HG02571 (cell line): ENCODE data around the gene SCRN2.

ENCODE experiments used
- ATAC-seq: cut with Tn5 transposase; IDR thresholded peaks from one replicate; pipeline ENCODE4 v1.9.1; 2021; ENCODE audit warnings: mild to moderate bottlenecking, moderate library complexity; ENCODE audit not compliant: unreplicated experiment

Gene SCRN2

GRCh38 chr17:47807421-47807820, 33.7 kb downstream of the SCRN2 start:
- ATAC-seq, result no peak

- no peak for ATAC-seq
Measured at GRCh38 chr17:47806913-47807255, 34.2 kb downstream of the SCRN2 start.

GRCh38 chr17:47806026-47806912, 34.8 kb downstream of the SCRN2 start:
- no peak for ATAC-seq

GRCh38 chr17:47804461-47804860, 36.6 kb downstream of the SCRN2 start:
- ATAC-seq, result no peak

GRCh38 chr17:47803751-47804150, 37.3 kb downstream of the SCRN2 start:
- ATAC-seq, result no peak

GRCh38 chr17:47803201-47803600, 37.9 kb downstream of the SCRN2 start:
- ATAC-seq, result no peak

- ATAC-seq, result no peak
Measured at GRCh38 chr17:47802341-47803022, 38.6 kb downstream of the SCRN2 start.

- ATAC-seq, result no peak
Measured at GRCh38 chr17:47801906-47802305, 39.2 kb downstream of the SCRN2 start.

GRCh38 chr17:47801176-47801765, 39.8 kb downstream of the SCRN2 start:
- no peak for ATAC-seq

GRCh38 chr17:47800686-47801085, 40.4 kb downstream of the SCRN2 start:
- ATAC-seq, result no peak

- no peak for ATAC-seq
Measured at GRCh38 chr17:47797797-47798196, 43.3 kb downstream of the SCRN2 start.

GRCh38 chr17:47792979-47793378, 48.1 kb downstream of the SCRN2 start:
- no peak for ATAC-seq

GRCh38 chr17:47792457-47792856, 48.6 kb downstream of the SCRN2 start:
- no peak for ATAC-seq

GRCh38 chr17:47791025-47791424, 50.0 kb downstream of the SCRN2 start:
- no peak for ATAC-seq

GRCh38 chr17:47789611-47790561, 51.2 kb downstream of the SCRN2 start:
- ATAC-seq, result no peak
